Fibroblast of lung (primary cell): ENCODE measurements around the gene KMT2B. TPM values are rescaled to one million over a fixed set of nuclear protein-coding genes. Genes with fewer than 3 reads are reported as not detected.
A peak's percentile ranks its signal among the peaks of the same experiment; 100 is the strongest.
"Not testable (repeated sequence)": the region's sequence is repeated elsewhere in the genome, so short reads cannot be mapped to it uniquely, and the experiment has no call there.

Experiments
- DNase-seq, 2 donors: peaks; one replicate each; pipeline versions ENCODE4 v3.0.0 to v3.0.0-alpha.2; 2010; ENCODE audit warnings: low read depth in 2 of 2
- H2AFZ ChIP-seq: 2 replicates; pipeline ENCODE4 v1.5.1; 2012; ENCODE audit warnings: low read length, control low read depth, inconsistent platforms
- H3K27ac ChIP-seq: 2 replicates; pipeline ENCODE4 v1.5.1; 2011; ENCODE audit warnings: low read length, control low read depth; ENCODE audit not compliant: insufficient read depth
- H3K27me3 ChIP-seq: 2 replicates; pipeline ENCODE4 v1.5.1; 2011; ENCODE audit warnings: mild to moderate bottlenecking, low read length; ENCODE audit not compliant: control insufficient read depth, insufficient read depth
- H3K36me3 ChIP-seq: 2 replicates; pipeline ENCODE4 v1.5.1; 2011; ENCODE audit warnings: low read length; ENCODE audit not compliant: control insufficient read depth, insufficient read depth
- H3K4me1 ChIP-seq: 2 replicates; pipeline ENCODE4 v1.5.1; 2011; ENCODE audit warnings: low read length; ENCODE audit not compliant: control insufficient read depth, insufficient read depth; ENCODE audit errors: extremely low read depth
- H3K4me2 ChIP-seq: 2 replicates; pipeline ENCODE4 v1.5.1; 2011; ENCODE audit warnings: low read length, control low read depth; ENCODE audit not compliant: insufficient read depth; ENCODE audit errors: extremely low read depth
- H3K4me3 ChIP-seq, 4 experiments: fragments of 200-600 bp in 1 of 4; sonication (generic) in 1 of 4; replicated peaks in 1 of 4; 2 replicates each; pipeline ENCODE4 v1.5.1; 2011 to 2016; ENCODE audit warnings: low read length in 4 of 4, low read depth in 3 of 4, mild to moderate bottlenecking in 3 of 4, control low read depth in 2 of 4, inconsistent platforms in 1 of 4, mixed read lengths in 1 of 4; ENCODE audit not compliant: insufficient read depth in 1 of 4; ENCODE audit errors: control extremely low read depth in 1 of 4
- H3K79me2 ChIP-seq: 2 replicates; pipeline ENCODE4 v1.5.1; 2012; ENCODE audit warnings: mild to moderate bottlenecking, low read length, inconsistent platforms; ENCODE audit not compliant: control insufficient read depth, insufficient read depth
- H3K9ac ChIP-seq: 2 replicates; pipeline ENCODE4 v1.5.1; 2011; ENCODE audit warnings: mild to moderate bottlenecking, low read length, control low read depth; ENCODE audit not compliant: insufficient read depth
- H3K9me3 ChIP-seq: 2 replicates; pipeline ENCODE4 v1.5.1; 2012; ENCODE audit warnings: low read depth, low read length; ENCODE audit not compliant: control insufficient read depth, insufficient read depth
- H4K20me1 ChIP-seq: 2 replicates; pipeline ENCODE4 v1.5.1; 2011; ENCODE audit warnings: low read length; ENCODE audit not compliant: control insufficient read depth, insufficient read depth; ENCODE audit errors: extremely low read depth
- CTCF ChIP-seq, 2 donors: IDR thresholded peaks in 1 of 2; conservative IDR thresholded peaks in 1 of 2; 1 replicate in 1 of 2; 2 replicates in 1 of 2; pipeline ENCODE4 v1.5.1; 2011 to 2012; ENCODE audit warnings: low read length in 2 of 2, control low read depth in 1 of 2, inconsistent platforms in 1 of 2, low read depth in 1 of 2, mild to moderate bottlenecking in 1 of 2
- EZH2 ChIP-seq: IDR thresholded peaks from 2 replicates; pipeline ENCODE4 v1.5.1; 2012; ENCODE audit warnings: low read length, control low read depth, mild to moderate bottlenecking; ENCODE audit errors: missing control alignments
- polyA plus RNA-seq, 2 donors: library from polyadenylated mRNA; depleted of rRNA in 1 of 2; stranded (reverse) in 1 of 2; unstranded in 1 of 2; fragments of >200 nt; gene quantifications; 2 replicates each; pipeline ENCODE4 v1.2.1, GENCODE V29; 2011 to 2012; ENCODE audit warnings: missing spikeins in 1 of 2
- total RNA-seq: library from RNA; depleted of rRNA; stranded (reverse); fragments of >200 nt; gene quantifications from 2 replicates; pipeline ENCODE4 v1.2.1, GENCODE V29; 2014

KMT2B gene
- total and polyA plus RNA-seq, 2 donors (not counting 1 experiment from before 2014, with no cell fraction given) = 5.4 to 7.4 TPM

GRCh38 chr19:35767288-35768081 lies 49.7 kb downstream of the KMT2B start:
- peaks cover 11% of the 10 kb centered on the region for H3K36me3 ChIP-seq
- H3K4me1 ChIP-seq = no peaks in the 10 kb centered on the region
- H4K20me1 ChIP-seq = no peaks in the 10 kb centered on the region
- H2AFZ ChIP-seq = no peak overlapping the region
- H3K4me3 ChIP-seq = no peak overlapping the region
- H3K9ac ChIP-seq = no peak overlapping the region
- H3K27me3 ChIP-seq = no peaks in the 10 kb centered on the region
- no peaks in the 10 kb centered on the region for H3K79me2 ChIP-seq
- H3K9me3 ChIP-seq = no peaks in the 10 kb centered on the region
- no peak for TF ChIP-seq EZH2
- H3K27ac ChIP-seq = no peak overlapping the region
- DNase-seq = no peak
- H3K4me2 ChIP-seq = no peak overlapping the region

DNA sequence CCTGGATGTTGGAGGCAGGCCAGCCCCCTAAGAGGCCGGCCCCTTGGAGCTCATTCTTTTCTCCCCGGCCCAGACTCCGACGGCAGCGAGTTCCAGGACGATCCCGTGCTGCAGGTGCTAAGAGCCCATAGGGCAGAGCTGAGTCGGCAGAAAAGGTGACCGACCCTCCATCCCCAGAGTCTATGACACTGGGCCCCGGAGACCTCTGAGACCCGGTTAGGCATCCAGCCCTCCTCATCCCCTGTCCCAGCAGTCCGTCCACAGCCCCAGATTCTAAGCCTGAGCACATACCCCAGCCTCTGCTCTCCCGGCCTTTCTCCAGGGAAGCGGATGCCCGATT lies 50.2 kb downstream of the KMT2B start:
- no peaks in the 10 kb centered on the region for H3K9me3 ChIP-seq
- H3K9ac ChIP-seq = no peak overlapping the region
- peaks cover 11% of the 10 kb centered on the region for H3K36me3 ChIP-seq
- no peaks in the 10 kb centered on the region for H4K20me1 ChIP-seq
- no peak overlapping the region for H3K27ac ChIP-seq
- DNase-seq = no peak
- no peak overlapping the region for H3K4me3 ChIP-seq
- no peak overlapping the region for H3K4me2 ChIP-seq
- TF ChIP-seq CTCF (conservative IDR thresholded peaks at IDR 0.05 in 1 of 2, IDR thresholded peaks at IDR 0.05 in 1 of 2; ENCODE audit: low read depth in 1 of 2, low read length in 2 of 2) (no peak), EZH2 (no peak)
- no peaks in the 10 kb centered on the region for H3K4me1 ChIP-seq
- no peaks in the 10 kb centered on the region for H3K27me3 ChIP-seq
- H3K79me2 ChIP-seq = no peaks in the 10 kb centered on the region
- H2AFZ ChIP-seq = no peak overlapping the region

DNA sequence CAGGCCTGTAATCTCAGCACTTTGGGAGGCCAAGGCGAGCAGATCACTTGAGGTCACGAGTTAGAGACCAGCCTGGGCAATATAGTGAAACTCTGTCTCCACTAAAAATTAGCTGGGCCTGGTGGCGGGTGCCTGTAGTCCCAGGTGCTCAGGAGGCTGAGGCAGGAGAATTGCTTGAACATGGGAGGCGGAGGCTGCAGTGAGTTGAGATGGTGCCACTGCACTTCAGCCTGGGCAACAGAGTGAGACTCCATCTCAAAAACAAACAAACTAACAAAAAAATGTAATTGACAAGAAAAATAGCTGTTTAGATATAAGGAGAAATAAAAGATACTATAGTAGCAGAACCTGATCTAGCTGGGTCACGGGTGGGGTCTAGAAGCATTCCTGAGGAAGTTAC lies 54.6 kb downstream of the KMT2B start:
- not testable (repeated sequence) for H3K4me1 ChIP-seq, H3K27me3 ChIP-seq, H3K36me3 ChIP-seq, H2AFZ ChIP-seq, H3K9ac ChIP-seq, H4K20me1 ChIP-seq, DNase-seq, H3K27ac ChIP-seq, H3K79me2 ChIP-seq, H3K4me2 ChIP-seq, H3K4me3 ChIP-seq, H3K9me3 ChIP-seq

DNA sequence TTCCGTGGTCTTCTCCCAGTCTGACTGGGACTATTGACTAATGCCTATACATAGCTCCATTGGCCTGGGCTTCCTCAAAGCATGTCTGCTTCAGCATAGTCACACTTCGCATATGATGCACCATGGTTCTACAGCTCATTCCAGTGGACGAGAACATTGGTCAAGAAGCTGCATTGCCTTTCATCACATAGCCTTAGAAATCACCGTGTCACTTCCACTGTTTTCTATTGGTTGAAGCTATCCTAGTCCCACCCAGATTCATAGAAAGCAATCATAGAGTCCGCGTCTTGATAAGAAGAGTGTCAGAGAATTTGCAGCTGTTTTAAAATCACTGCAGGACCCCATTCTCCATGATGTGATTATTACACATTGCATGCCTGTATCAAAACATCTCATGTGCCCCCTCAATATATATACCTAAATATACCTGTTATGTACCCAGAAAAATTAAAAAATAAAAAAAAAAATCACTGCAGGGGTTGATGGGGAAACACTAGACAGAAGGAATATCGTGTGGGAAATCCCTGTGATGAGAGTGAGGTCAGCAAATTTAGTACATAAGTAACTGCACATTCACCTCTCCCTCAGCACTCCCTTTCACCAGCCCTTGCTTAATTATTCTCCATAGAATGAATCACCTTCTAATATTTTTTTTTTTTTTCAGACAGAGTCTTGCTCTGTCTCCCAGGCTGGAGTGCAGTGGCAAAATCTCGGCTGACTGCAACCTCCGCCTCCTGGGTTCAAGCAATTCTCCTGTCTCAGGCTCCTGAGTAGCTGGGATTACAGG lies 55.4 kb downstream of the KMT2B start:
- H3K9me3 ChIP-seq = no peaks in the 10 kb centered on the region
- H3K27me3 ChIP-seq = no peaks in the 10 kb centered on the region
- H2AFZ ChIP-seq = no peak overlapping the region
- H4K20me1 ChIP-seq = no peaks in the 10 kb centered on the region
- peaks cover 4% of the 10 kb centered on the region for H3K4me1 ChIP-seq
- no peak overlapping the region for H3K9ac ChIP-seq
- H3K4me3 ChIP-seq = no peak overlapping the region
- no peak overlapping the region for H3K27ac ChIP-seq
- H3K79me2 ChIP-seq = peaks cover 3% of the 10 kb centered on the region
- peak; percentile 17 to 42 for DNase-seq
- peaks cover 2% of the 10 kb centered on the region for H3K36me3 ChIP-seq
- no peak overlapping the region for H3K4me2 ChIP-seq
- TF ChIP-seq EZH2 (no peak), CTCF (conservative IDR thresholded peaks at IDR 0.05 in 1 of 2, IDR thresholded peaks at IDR 0.05 in 1 of 2; ENCODE audit: low read depth in 1 of 2, low read length in 2 of 2) (no peak)
